GF-D8 (cell line): ENCODE measurements around the gene RALGPS1.

Experiments used
- DNase-seq: peaks from one replicate; lab custom pipeline; 2025; lab: John Stamatoyannopoulos, UW

RALGPS1 gene, protein sequence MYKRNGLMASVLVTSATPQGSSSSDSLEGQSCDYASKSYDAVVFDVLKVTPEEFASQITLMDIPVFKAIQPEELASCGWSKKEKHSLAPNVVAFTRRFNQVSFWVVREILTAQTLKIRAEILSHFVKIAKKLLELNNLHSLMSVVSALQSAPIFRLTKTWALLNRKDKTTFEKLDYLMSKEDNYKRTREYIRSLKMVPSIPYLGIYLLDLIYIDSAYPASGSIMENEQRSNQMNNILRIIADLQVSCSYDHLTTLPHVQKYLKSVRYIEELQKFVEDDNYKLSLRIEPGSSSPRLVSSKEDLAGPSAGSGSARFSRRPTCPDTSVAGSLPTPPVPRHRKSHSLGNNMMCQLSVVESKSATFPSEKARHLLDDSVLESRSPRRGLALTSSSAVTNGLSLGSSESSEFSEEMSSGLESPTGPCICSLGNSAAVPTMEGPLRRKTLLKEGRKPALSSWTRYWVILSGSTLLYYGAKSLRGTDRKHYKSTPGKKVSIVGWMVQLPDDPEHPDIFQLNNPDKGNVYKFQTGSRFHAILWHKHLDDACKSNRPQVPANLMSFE

GRCh38 chr9:126914458-126915280 lies at the start of gene RALGPS1:
RALGPS1 (plus strand) TSS chr9:126914782; CDS start chr9:126962290, 47,508 bp downstream.
- peak; percentile 57 for DNase-seq

DNA sequence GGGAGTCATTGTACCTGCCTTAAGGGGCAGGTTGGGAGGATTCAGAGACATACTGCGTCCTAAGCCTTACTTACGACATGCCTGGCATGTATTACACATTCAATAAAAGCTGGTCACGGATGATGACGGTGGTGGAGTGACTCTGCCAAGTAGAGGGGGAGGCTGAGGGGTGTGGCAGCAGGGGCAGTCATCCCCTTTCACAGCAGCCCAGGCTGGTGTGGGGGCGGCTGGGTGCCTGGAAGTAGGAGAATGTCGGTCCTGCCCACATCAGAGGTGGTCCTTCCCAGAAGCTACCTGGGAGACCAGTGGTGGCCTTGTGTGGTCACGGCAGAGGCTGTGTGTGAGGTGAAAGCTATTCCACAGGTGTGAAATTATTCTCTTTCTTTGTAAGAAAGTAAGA lies 45.2 kb upstream of the RALGPS1 start:
- no peak for DNase-seq

DNA sequence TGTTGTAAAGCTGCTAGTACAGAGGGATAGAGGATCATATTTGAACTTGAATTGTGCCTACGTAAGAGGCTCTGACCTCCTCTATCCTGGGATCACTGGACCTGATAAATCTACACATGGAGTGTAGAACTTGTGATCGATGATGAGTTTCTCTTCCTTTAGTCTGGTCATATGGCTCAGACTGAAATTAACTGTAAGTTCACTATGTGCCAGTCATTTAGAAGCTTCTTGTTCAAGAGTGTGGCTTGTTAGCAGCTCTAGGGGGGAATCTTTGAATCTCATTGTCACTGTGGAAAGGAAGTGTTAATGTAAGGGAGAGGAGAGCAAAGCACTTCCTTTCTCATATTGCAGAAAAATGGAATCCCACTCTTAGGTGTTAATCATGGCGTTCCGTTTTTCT lies 42.1 kb upstream of the RALGPS1 start:
- no peak for DNase-seq

- DNase-seq, result no peak
These were observed 39.9 kb upstream of the RALGPS1 start for GRCh38 chr9:126874546-126875314.

- no peak for DNase-seq
These were observed 38.6 kb upstream of the RALGPS1 start for GRCh38 chr9:126875756-126876510.

GRCh38 chr9:126876531-126876930 lies 38.1 kb upstream of the RALGPS1 start:
- no peak for DNase-seq

DNA sequence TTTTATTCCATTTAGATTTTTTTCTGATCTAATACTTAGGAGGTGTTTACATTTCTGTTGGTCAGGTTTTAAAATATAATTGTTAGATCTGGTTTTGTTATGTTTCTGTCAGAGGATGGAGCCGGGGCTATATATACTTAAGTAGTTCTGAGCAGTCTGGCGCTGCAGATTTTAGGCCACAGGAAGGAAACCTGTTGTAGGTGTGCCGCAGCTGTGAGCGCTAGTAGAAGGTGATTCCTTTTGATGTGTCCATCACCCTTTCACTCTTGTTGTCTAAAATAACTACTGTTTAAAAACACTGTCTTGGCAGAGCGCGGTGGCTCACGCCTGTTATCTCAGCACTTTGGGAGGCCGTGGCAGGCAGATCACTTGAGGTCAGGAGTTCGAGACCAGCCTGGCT lies 37.2 kb upstream of the RALGPS1 start:
- DNase-seq, result no peak

- DNase-seq, result no peak
These were observed 35.3 kb upstream of the RALGPS1 start for GRCh38 chr9:126879288-126879687.

GRCh38 chr9:126880226-126880946 lies 34.2 kb upstream of the RALGPS1 start:
- DNase-seq, result no peak

- no peak for DNase-seq
These were observed 33.6 kb upstream of the RALGPS1 start for GRCh38 chr9:126880947-126881332.

GRCh38 chr9:126882746-126883145 lies 31.8 kb upstream of the RALGPS1 start:
- DNase-seq, result no peak

GRCh38 chr9:126883636-126884035 lies 30.9 kb upstream of the RALGPS1 start:
- DNase-seq, result no peak

GRCh38 chr9:126885131-126885641 lies 29.4 kb upstream of the RALGPS1 start:
- peak; percentile 27 for DNase-seq

DNA sequence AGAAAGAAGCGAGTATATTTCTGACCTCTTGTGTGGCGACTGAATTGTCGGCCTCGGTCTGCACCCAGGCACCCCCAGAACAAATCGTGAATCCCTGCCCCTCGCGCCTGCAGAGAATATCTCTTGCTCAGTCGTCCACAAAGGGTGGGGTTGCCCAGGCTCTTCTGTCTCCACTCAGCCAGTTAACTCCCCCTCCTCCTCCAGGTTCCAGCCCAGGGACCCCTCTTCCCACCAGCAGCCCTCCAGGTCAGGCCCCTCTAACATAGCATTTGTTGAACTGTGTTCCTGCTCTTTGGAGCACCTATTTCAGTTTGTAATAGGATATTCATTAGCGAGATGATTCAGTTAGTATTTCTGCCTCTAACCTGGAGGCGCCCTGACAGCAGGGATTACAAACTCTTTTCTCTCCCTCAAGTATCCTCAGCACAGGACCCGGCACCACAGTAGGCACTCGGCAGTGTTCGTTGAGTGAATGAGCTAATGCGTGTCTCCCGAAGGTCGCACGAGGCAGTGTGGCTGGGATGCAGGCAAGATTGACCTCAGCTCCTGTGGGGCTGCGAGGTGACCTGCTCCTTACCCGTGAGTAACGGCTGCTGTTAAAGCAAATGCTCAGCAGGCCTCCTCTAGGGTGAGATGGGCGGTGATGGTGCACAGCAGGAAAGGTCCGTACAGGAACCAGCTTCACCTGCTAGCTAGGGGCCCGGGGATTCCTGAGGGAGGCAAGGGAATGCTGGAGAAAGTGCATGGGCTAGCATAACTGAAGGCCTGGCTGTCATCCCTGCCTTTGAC lies 28.4 kb upstream of the RALGPS1 start:
- no peak for DNase-seq

- no peak for DNase-seq
These were observed 27.7 kb upstream of the RALGPS1 start for GRCh38 chr9:126886897-126887296.

- DNase-seq, result no peak
These were observed 22.9 kb upstream of the RALGPS1 start for GRCh38 chr9:126891676-126892075.

DNA sequence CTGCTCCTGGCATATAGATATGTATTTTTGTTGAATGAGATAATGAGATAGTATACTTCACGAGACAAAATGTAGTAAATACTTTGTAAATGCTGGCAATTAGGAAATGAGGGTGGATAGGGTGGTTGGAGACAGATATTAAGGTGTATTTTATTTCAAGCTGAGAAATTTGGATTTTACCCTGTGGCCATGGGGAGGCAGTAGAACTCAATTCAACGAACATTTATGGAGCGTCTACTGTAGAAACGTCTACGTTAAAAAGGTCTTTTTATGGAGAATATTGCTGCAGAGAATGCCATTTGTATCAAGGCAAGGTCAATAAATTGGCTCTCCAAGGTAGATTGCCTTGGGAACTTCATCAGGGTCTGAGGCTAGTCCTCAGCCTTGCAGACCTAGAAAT lies 21.5 kb upstream of the RALGPS1 start:
- DNase-seq, result no peak

DNA sequence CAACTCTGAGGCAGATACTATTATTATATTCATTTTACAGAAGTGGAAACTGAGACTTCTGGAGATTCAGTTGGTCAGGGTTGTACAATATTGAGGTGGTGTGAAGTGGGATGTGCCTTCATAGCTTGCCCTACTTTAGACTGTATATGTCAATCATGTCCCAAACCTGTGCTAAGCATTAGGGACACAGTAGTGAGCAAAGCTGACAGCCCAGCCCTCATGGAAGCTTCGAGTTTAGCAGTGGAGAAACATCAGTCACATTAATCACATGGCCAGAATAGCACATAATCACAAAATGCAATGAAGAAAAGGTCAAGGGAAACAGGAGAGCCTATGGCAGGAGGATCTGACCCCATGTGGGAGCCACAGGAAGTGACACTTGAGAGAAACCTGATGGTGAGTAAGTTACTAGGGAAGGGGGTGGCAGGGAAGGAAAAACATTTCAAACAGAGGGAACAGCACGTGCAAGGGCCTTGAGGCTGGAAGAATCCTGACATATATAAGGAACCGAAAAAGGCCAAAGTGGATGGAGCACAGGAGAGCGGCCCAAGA lies 20.5 kb upstream of the RALGPS1 start:
- no peak for DNase-seq

GRCh38 chr9:126902210-126902609 lies 12.4 kb upstream of the RALGPS1 start:
- DNase-seq, result no peak
